NCI-H526 treated with DMSO at 0.1 percent for 48 hours (cell line): ENCODE results near the gene FAF1.
A peak's percentile ranks its signal among the peaks of the same experiment; 100 is the strongest.

Source experiments
- DNase-seq: peaks from one replicate; lab custom pipeline; 2025; lab: John Stamatoyannopoulos, UW

FAF1 gene

GRCh38 chr1:50700621-50701020 lies 259.4 kb downstream of the FAF1 start:
- DNase-seq, result no peak

GRCh38 chr1:50700214-50700613 lies 259.9 kb downstream of the FAF1 start:
- DNase-seq, result no peak

- DNase-seq, result no peak
Measured at GRCh38 chr1:50699795-50700194, 260.3 kb downstream of the FAF1 start.

GRCh38 chr1:50697440-50698421 lies 262.3 kb downstream of the FAF1 start:
- DNase-seq, result peak; percentile 75

GRCh38 chr1:50693829-50694228 lies 266.2 kb downstream of the FAF1 start:
- DNase-seq, result no peak

- no peak for DNase-seq
Measured at GRCh38 chr1:50684185-50684584, 275.9 kb downstream of the FAF1 start.

GRCh38 chr1:50681931-50682330 lies 278.1 kb downstream of the FAF1 start:
- no peak for DNase-seq

- no peak for DNase-seq
Measured at GRCh38 chr1:50667710-50668356, 292.2 kb downstream of the FAF1 start.

- no peak for DNase-seq
Measured at GRCh38 chr1:50667272-50667671, 292.8 kb downstream of the FAF1 start.

- no peak for DNase-seq
Measured at GRCh38 chr1:50666849-50667248, 293.2 kb downstream of the FAF1 start.

GRCh38 chr1:50665413-50665812 lies 294.7 kb downstream of the FAF1 start:
- DNase-seq, result no peak

GRCh38 chr1:50661626-50662025 lies 298.4 kb downstream of the FAF1 start:
- no peak for DNase-seq

GRCh38 chr1:50659107-50659662 lies 300.9 kb downstream of the FAF1 start:
- DNase-seq, result no peak

- no peak for DNase-seq
Measured at GRCh38 chr1:50658459-50659076, 301.5 kb downstream of the FAF1 start.

GRCh38 chr1:50656931-50657330 lies 303.1 kb downstream of the FAF1 start:
- no peak for DNase-seq

GRCh38 chr1:50651476-50652263 lies 308.4 kb downstream of the FAF1 start:
- no peak for DNase-seq

GRCh38 chr1:50646526-50646925 lies 313.5 kb downstream of the FAF1 start:
- no peak for DNase-seq

- DNase-seq, result no peak
Measured at GRCh38 chr1:50645139-50645538, 314.9 kb downstream of the FAF1 start.

GRCh38 chr1:50644447-50645105 lies 315.5 kb downstream of the FAF1 start:
- DNase-seq, result no peak

GRCh38 chr1:50637460-50637859 lies 322.6 kb downstream of the FAF1 start:
- DNase-seq, result no peak

GRCh38 chr1:50634251-50634650 lies 325.8 kb downstream of the FAF1 start:
- DNase-seq, result no peak
